DND-41 (cell line): ENCODE results near the gene ASPG.

Experiments
- ATAC-seq: fragments of 200-7000 bp; cut with Tn5 transposase; 3 replicates; pipeline ENCODE4 v1.9.1; 2021; ENCODE audit warnings: low read depth; ENCODE audit not compliant: insufficient read depth
- DNase-seq: peaks from one replicate; pipeline ENCODE4 v3.0.0-alpha.2; 2020
- H2AFZ ChIP-seq: 2 replicates; pipeline ENCODE4 v1.6.0; 2012; ENCODE audit warnings: low read depth, low read length
- H3K27ac ChIP-seq: 2 replicates; pipeline ENCODE4 v1.5.1; 2012; ENCODE audit warnings: low read length, inconsistent platforms
- H3K27me3 ChIP-seq: fragments of 200-600 bp; sonication (generic); 2 replicates; pipeline ENCODE4 v1.6.0; 2012; ENCODE audit warnings: low read length, mild to moderate bottlenecking, inconsistent platforms; ENCODE audit not compliant: insufficient read depth, poor library complexity
- H3K36me3 ChIP-seq: 2 replicates; pipeline ENCODE4 v1.5.1; 2012; ENCODE audit warnings: low read length, inconsistent platforms; ENCODE audit not compliant: insufficient read depth
- H3K4me1 ChIP-seq: 2 replicates; pipeline ENCODE4 v1.5.1; 2012; ENCODE audit warnings: mild to moderate bottlenecking, low read length; ENCODE audit not compliant: insufficient read depth
- H3K4me2 ChIP-seq: 2 replicates; pipeline ENCODE4 v1.6.0; 2012; ENCODE audit warnings: mild to moderate bottlenecking, moderate library complexity, low read length, inconsistent platforms; ENCODE audit not compliant: insufficient read depth
- H3K4me3 ChIP-seq, 2 experiments: fragments of 200-600 bp in 1 of 2; shearing (Covaris generic) in 1 of 2; 2 replicates each; pipeline ENCODE4 v1.5.1; 2012 to 2016; ENCODE audit warnings: inconsistent platforms in 2 of 2, low read length in 2 of 2, mild to moderate bottlenecking in 2 of 2, low read depth in 1 of 2, moderate library complexity in 1 of 2
- H3K79me2 ChIP-seq: 2 replicates; pipeline ENCODE4 v1.6.0; 2012; ENCODE audit warnings: low read length, inconsistent platforms; ENCODE audit not compliant: insufficient read depth
- H3K9ac ChIP-seq: 2 replicates; pipeline ENCODE4 v1.6.0; 2012; ENCODE audit warnings: low read depth, mild to moderate bottlenecking, inconsistent platforms, low read length, moderate library complexity
- H3K9me3 ChIP-seq: 2 replicates; pipeline ENCODE4 v1.5.1; 2012; ENCODE audit warnings: low read length, moderate library complexity, mild to moderate bottlenecking, inconsistent platforms; ENCODE audit not compliant: insufficient read depth, severe bottlenecking
- H4K20me1 ChIP-seq: 2 replicates; pipeline ENCODE4 v1.6.0; 2012; ENCODE audit warnings: low read length; ENCODE audit not compliant: insufficient read depth
- CTCF ChIP-seq: IDR thresholded peaks from 2 replicates; pipeline ENCODE4 v1.5.1; 2012; ENCODE audit warnings: borderline replicate concordance, low read length, moderate library complexity, mild to moderate bottlenecking; ENCODE audit not compliant: poor library complexity, severe bottlenecking; ENCODE audit errors: extremely low read depth
- EZH2 ChIP-seq: IDR thresholded peaks from 3 replicates; pipeline ENCODE4 v1.6.1; 2012; ENCODE audit warnings: borderline replicate concordance, low read depth, mild to moderate bottlenecking, moderate library complexity, low read length, inconsistent platforms; ENCODE audit not compliant: severe bottlenecking

Gene ASPG

GRCh38 chr14:104041430-104042104 lies 43.9 kb upstream of the ASPG start:
- ATAC-seq, result no peak

GRCh38 chr14:104044016-104044415 lies 41.5 kb upstream of the ASPG start:
- H3K4me1 ChIP-seq, result no peaks in the 10 kb centered on the region
- H3K4me3 ChIP-seq, result no peak overlapping the region
- H3K27ac ChIP-seq, result no peak overlapping the region
- no peaks in the 10 kb centered on the region for H3K9me3 ChIP-seq
- H4K20me1 ChIP-seq, result no peaks in the 10 kb centered on the region
- H3K9ac ChIP-seq, result no peak overlapping the region
- DNase-seq (no peak), ATAC-seq (no peak)
- no peak overlapping the region for H2AFZ ChIP-seq
- H3K36me3 ChIP-seq, result no peaks in the 10 kb centered on the region
- TF ChIP-seq EZH2 (no peak), CTCF (no peak)
- peaks cover 13% of the 10 kb centered on the region for H3K27me3 ChIP-seq
- H3K4me2 ChIP-seq, result no peak overlapping the region
- H3K79me2 ChIP-seq, result no peaks in the 10 kb centered on the region

More at GRCh38 chr14:104041430-104042104, 43.9 kb upstream of the ASPG start:
- Histone ChIP-seq H3K4me3 (no peak overlapping the region), H3K4me2 (no peak overlapping the region), H3K9ac (no peak overlapping the region), H2AFZ (no peak overlapping the region), H4K20me1 (no peaks in the 10 kb centered on the region), H3K9me3 (no peaks in the 10 kb centered on the region), H3K27ac (no peak overlapping the region), H3K27me3 (peaks cover 21% of the 10 kb centered on the region), H3K36me3 (no peaks in the 10 kb centered on the region), H3K79me2 (no peaks in the 10 kb centered on the region), H3K4me1 (no peaks in the 10 kb centered on the region)
- no peak for DNase-seq
- TF ChIP-seq EZH2, result no peak
- TF ChIP-seq CTCF, result no peak

- no peak overlapping the region for H3K4me2 ChIP-seq
- ATAC-seq (no peak), DNase-seq (no peak)
- TF ChIP-seq CTCF (no peak), EZH2 (no peak)
- no peaks in the 10 kb centered on the region for H3K36me3 ChIP-seq
- H3K9ac ChIP-seq, result no peak overlapping the region
- no peaks in the 10 kb centered on the region for H3K9me3 ChIP-seq
- no peak overlapping the region for H2AFZ ChIP-seq
- H3K4me1 ChIP-seq, result no peaks in the 10 kb centered on the region
- H3K27me3 ChIP-seq, result peaks cover 4% of the 10 kb centered on the region
- H3K4me3 ChIP-seq, result no peak overlapping the region
- H4K20me1 ChIP-seq, result no peaks in the 10 kb centered on the region
- no peak overlapping the region for H3K27ac ChIP-seq
- H3K79me2 ChIP-seq, result no peaks in the 10 kb centered on the region
Observed at GRCh38 chr14:104047761-104048160, 37.7 kb upstream of the ASPG start.
